H1 (cell line): ENCODE data around the gene LDLRAD4. TPM values are rescaled to one million over a fixed set of nuclear protein-coding genes. Genes with fewer than 3 reads are reported as not detected.

Experiments used
- CTCF ChIP-seq, 3 experiments: IDR thresholded peaks; 1 replicate in 2 of 3; 2 replicates in 1 of 3; pipeline versions ENCODE4 v1.5.1 to v1.6.1; 2011; ENCODE audit warnings: low read length in 3 of 3, mild to moderate bottlenecking in 3 of 3, inconsistent platforms in 2 of 3, low read depth in 1 of 3, moderate library complexity in 1 of 3; ENCODE audit not compliant: insufficient read depth in 1 of 3; ENCODE audit errors: control extremely low read depth in 1 of 3
- EGR1 ChIP-seq: IDR thresholded peaks from 2 replicates; pipeline ENCODE4 v1.6.1; 2011; ENCODE audit warnings: low read depth, low read length, borderline replicate concordance
- JUN ChIP-seq: IDR thresholded peaks from 2 replicates; pipeline ENCODE4 v1.6.1; 2011; ENCODE audit warnings: low read depth, mild to moderate bottlenecking, improper control_type of control experiment, low read length
- MAFK ChIP-seq: IDR thresholded peaks from 2 replicates; pipeline ENCODE4 v1.6.1; 2012; ENCODE audit warnings: low read depth, mild to moderate bottlenecking, improper control_type of control experiment, low read length
- NRF1 ChIP-seq: IDR thresholded peaks from 2 replicates; pipeline ENCODE4 v1.6.1; 2011; ENCODE audit warnings: mild to moderate bottlenecking, low read depth, low read length, improper control_type of control experiment
- PHF8 ChIP-seq: fragments of 200-600 bp; sonication (generic); conservative IDR thresholded peaks from 2 replicates; pipeline ENCODE4 v1.7.1; 2012; ENCODE audit warnings: low read depth, mild to moderate bottlenecking, inconsistent platforms, low read length, moderate library complexity
- POLR2AphosphoS5 ChIP-seq: IDR thresholded peaks from 2 replicates; pipeline ENCODE4 v1.6.1; 2011; ENCODE audit warnings: low read depth, low read length
- SUZ12 ChIP-seq: fragments of 200-600 bp; sonication (generic); IDR thresholded peaks from 2 replicates; pipeline ENCODE4 v1.6.1; 2012; ENCODE audit warnings: mild to moderate bottlenecking, inconsistent platforms, low read length, moderate library complexity, mixed read lengths
- TCF12 ChIP-seq: IDR thresholded peaks from 2 replicates; pipeline ENCODE4 v1.6.1; 2011; ENCODE audit warnings: low read depth, mild to moderate bottlenecking, low read length
- polyA plus RNA-seq, 7 experiments: library from polyadenylated mRNA; depleted of rRNA in 3 of 7; stranded (reverse) in 5 of 7; unstranded in 2 of 7; fragments of >200 nt in 5 of 7; fragments of 200-250 nt in 2 of 7; gene quantifications; 1 replicate in 5 of 7; 2 replicates in 1 of 7; 4 replicates in 1 of 7; pipeline versions ENCODE4 v1.2.1 to v1.2.3, GENCODE V29; 2011 to 2013; ENCODE audit warnings: missing spikeins in 2 of 7, mixed read lengths in 2 of 7
- total RNA-seq: library from RNA; stranded (reverse); fragmentation: NEBNext Ultra II Directional; extraction: Animal tissue kit (Norgen Biotek cat#: 25700); gene quantifications from 2 replicates; pipeline ENCODE4 v1.2.1, GENCODE V29; 2021
- TF ChIP-seq, protein P1 (sequence below): fragments of 300-600 bp; sonication (generic); IDR thresholded peaks from 2 replicates; pipeline ENCODE4 v1.7.1; 2012; ENCODE audit warnings: low read length, moderate library complexity, mild to moderate bottlenecking, inconsistent platforms; ENCODE audit not compliant: insufficient replicate concordance

Gene LDLRAD4
- total and polyA plus RNA-seq, 2 of the 8 experiments (the other 6 are each of a cell fraction or from before 2014, with no cell fraction given): 0.77 to 1.4 TPM

- TF ChIP-seq, protein P1, sequence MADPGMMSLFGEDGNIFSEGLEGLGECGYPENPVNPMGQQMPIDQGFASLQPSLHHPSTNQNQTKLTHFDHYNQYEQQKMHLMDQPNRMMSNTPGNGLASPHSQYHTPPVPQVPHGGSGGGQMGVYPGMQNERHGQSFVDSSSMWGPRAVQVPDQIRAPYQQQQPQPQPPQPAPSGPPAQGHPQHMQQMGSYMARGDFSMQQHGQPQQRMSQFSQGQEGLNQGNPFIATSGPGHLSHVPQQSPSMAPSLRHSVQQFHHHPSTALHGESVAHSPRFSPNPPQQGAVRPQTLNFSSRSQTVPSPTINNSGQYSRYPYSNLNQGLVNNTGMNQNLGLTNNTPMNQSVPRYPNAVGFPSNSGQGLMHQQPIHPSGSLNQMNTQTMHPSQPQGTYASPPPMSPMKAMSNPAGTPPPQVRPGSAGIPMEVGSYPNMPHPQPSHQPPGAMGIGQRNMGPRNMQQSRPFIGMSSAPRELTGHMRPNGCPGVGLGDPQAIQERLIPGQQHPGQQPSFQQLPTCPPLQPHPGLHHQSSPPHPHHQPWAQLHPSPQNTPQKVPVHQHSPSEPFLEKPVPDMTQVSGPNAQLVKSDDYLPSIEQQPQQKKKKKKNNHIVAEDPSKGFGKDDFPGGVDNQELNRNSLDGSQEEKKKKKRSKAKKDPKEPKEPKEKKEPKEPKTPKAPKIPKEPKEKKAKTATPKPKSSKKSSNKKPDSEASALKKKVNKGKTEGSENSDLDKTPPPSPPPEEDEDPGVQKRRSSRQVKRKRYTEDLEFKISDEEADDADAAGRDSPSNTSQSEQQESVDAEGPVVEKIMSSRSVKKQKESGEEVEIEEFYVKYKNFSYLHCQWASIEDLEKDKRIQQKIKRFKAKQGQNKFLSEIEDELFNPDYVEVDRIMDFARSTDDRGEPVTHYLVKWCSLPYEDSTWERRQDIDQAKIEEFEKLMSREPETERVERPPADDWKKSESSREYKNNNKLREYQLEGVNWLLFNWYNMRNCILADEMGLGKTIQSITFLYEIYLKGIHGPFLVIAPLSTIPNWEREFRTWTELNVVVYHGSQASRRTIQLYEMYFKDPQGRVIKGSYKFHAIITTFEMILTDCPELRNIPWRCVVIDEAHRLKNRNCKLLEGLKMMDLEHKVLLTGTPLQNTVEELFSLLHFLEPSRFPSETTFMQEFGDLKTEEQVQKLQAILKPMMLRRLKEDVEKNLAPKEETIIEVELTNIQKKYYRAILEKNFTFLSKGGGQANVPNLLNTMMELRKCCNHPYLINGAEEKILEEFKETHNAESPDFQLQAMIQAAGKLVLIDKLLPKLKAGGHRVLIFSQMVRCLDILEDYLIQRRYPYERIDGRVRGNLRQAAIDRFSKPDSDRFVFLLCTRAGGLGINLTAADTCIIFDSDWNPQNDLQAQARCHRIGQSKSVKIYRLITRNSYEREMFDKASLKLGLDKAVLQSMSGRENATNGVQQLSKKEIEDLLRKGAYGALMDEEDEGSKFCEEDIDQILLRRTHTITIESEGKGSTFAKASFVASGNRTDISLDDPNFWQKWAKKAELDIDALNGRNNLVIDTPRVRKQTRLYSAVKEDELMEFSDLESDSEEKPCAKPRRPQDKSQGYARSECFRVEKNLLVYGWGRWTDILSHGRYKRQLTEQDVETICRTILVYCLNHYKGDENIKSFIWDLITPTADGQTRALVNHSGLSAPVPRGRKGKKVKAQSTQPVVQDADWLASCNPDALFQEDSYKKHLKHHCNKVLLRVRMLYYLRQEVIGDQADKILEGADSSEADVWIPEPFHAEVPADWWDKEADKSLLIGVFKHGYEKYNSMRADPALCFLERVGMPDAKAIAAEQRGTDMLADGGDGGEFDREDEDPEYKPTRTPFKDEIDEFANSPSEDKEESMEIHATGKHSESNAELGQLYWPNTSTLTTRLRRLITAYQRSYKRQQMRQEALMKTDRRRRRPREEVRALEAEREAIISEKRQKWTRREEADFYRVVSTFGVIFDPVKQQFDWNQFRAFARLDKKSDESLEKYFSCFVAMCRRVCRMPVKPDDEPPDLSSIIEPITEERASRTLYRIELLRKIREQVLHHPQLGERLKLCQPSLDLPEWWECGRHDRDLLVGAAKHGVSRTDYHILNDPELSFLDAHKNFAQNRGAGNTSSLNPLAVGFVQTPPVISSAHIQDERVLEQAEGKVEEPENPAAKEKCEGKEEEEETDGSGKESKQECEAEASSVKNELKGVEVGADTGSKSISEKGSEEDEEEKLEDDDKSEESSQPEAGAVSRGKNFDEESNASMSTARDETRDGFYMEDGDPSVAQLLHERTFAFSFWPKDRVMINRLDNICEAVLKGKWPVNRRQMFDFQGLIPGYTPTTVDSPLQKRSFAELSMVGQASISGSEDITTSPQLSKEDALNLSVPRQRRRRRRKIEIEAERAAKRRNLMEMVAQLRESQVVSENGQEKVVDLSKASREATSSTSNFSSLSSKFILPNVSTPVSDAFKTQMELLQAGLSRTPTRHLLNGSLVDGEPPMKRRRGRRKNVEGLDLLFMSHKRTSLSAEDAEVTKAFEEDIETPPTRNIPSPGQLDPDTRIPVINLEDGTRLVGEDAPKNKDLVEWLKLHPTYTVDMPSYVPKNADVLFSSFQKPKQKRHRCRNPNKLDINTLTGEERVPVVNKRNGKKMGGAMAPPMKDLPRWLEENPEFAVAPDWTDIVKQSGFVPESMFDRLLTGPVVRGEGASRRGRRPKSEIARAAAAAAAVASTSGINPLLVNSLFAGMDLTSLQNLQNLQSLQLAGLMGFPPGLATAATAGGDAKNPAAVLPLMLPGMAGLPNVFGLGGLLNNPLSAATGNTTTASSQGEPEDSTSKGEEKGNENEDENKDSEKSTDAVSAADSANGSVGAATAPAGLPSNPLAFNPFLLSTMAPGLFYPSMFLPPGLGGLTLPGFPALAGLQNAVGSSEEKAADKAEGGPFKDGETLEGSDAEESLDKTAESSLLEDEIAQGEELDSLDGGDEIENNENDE: no peak
- TF ChIP-seq MAFK (no peak), SUZ12 (no peak), EGR1 (no peak), TCF12 (no peak), PHF8 (no peak), POLR2AphosphoS5 (no peak), JUN (no peak), NRF1 (no peak), CTCF (IDR thresholded peaks at IDR 0.05; ENCODE audit: control extremely low read depth in 1 of 3, insufficient read depth in 1 of 3, low read depth in 1 of 3, low read length in 3 of 3) (no peak)
Observed at GRCh38 chr18:13323186-13323585, 104.6 kb downstream of the LDLRAD4 start (continued).
